Left ventricle myocardium superior (tissue), 1 donor: ENCODE measurements around the gene MSANTD1. TPM values are rescaled to one million over a fixed set of nuclear protein-coding genes. Genes with fewer than 3 reads are reported as not detected.
"Not testable (repeated sequence)": the region's sequence is repeated elsewhere in the genome, so short reads cannot be mapped to it uniquely, and the experiment has no call there.

Source experiments
- ATAC-seq: fragments of 200-7000 bp; cut with Tn5 transposase; one replicate; pipeline ENCODE4 v1.9.1; 2020; ENCODE audit warnings: mild to moderate bottlenecking, moderate library complexity
- DNase-seq: peaks from one replicate; pipeline ENCODE4 v3.0.0-alpha.2; 2020
- intact Hi-C: fragments of 100-400 bp; cut with micrococcal nuclease; formaldehyde crosslinking; loops from one replicate; pipeline ENCODE4 v1.11.0; 2022
- total RNA-seq: library from RNA; stranded (reverse); fragmentation: NEBNext Ultra II Directional; extraction: Animal tissue kit (Norgen Biotek cat#: 25700); gene quantifications from one replicate; pipeline ENCODE4 v1.2.1, GENCODE V29; 2021
- donor health status: DM: no; HTN: yes; CAD: no; lungs with severe emphysema.

Gene MSANTD1
- total RNA-seq, 1 donor from 2014 or later: 0.45 TPM

DNA sequence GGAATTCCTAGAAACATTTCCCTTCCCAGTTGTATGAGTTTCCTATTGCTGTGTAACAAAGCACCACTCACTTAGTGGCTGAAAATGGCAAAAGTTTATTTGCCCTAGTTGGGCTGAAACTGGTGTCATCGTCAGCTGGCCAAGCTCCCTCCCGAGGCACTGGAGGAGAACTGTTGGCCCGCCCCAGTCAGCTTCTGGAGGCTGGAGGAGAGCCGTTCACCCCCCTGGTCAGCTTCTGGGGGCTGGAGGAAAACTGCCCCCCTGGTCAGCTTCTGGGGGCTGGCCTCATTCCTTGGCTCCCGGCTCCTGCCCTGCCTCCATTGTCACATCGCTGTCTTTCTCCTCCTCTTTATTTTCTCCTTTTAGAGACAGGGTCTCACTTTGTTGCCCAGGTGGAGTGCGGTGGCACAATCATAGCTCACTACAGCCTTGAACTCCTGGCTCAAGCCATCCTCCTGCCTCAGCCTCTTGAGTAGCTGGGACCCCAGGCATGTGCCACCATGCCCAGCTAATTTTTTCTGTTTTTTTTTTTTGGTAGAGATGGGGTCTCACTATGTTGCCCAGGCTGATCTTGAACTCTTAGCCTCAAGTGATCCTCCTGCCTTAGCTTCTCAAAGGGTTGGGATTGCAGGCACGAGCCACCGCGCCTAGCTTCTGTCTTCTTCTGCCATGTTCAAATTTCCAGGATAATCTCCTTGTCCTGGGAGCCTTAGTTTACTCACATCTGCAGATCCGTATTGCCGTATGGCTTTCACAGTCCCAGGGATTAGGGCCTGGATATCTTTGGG is 47.1 kb downstream of the MSANTD1 start:
- ATAC-seq (no peak), DNase-seq (no peak)
- intact Hi-C loops: no loop called here

DNA sequence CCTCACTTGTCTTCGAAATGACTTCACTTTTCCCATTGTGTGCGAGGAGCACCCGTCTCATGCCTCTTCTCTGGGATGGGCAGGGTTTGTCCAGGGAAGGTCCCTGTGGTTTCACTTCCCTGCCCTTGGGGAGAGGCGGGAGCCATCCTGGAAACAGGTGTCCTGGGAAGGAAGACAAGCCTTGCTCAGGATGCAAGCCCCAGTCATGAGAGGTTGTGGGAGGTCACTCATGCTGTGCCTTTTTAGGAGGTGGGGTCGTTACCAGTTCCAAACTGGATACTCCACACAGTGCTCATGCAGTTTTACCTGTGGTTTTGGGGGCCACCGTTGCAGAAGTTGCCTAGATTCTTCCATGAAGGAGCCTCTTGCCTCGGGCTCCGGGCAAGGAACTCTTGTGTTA is 47.7 kb downstream of the MSANTD1 start:
- intact Hi-C loops: no loop called here
- ATAC-seq: no peak
- DNase-seq: no peak

DNA sequence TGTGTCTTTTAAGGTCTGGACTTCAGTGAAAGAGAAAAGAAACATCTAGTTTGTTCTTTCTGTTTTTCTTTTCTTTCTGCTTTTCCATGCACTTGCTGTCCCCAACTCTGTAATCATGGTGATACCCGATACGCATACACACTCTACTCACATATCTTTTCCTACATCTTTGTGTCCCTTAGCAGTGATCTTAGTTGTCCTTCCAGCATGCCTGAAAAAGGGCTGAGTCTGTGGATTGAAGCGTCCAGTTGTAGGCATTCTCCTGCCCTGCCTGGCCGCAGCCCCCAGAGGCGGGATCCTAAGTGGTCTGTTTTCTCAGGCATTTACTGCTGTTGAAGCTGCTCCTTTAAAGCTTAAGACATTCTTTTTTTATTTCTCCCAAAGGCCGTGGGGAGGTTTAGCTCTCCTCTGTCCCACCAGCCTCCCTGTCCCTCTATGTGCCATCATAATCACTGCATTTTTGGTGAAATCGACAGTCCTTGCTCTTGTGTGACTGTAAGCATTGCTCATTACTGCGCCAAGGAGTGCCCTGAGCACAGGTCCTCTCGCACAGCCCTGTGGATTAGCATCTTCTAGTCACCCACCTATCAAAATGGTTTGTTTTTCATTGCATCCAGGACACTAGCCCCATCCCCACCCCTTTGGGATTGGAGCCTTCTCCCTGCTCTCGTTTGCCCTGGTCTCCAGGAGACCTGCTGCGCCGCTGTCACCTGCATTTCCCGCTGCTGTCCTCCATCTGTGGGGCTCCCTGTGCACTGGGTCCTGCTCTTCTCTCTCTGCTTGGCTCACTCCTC is 48.3 kb downstream of the MSANTD1 start:
- intact Hi-C loops: no loop called here
- DNase-seq (no peak), ATAC-seq (no peak)

- DNase-seq: no peak
- no peak for ATAC-seq
- intact Hi-C loops: no loop called here
Observed at GRCh38 chr4:3299122-3299975, 50.4 kb downstream of the MSANTD1 start.

GRCh38 chr4:3299976-3300671 is 51.2 kb downstream of the MSANTD1 start:
- intact Hi-C loops: no loop called here
- DNase-seq (no peak), ATAC-seq (no peak)

DNA sequence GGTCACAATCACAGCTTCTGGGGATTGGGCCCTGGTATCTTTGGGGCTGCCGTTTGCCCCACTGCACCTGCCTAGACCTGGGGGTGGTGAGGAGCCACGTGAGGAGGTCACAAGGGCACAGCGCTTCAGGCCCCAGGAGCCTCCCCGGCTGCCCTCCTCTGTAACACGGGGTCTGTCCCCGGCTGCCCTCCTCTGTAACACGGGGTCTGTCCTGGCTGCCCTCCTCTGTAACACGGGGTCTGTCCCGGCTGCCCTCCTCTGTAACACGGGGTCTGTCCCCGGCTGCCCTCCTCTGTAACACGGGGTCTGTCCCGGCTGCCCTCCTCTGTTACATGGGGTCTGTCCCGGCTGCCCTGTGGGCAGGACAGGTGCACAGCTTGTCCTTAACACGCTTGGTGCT is 51.9 kb downstream of the MSANTD1 start:
- DNase-seq, intact Hi-C loops, ATAC-seq: not testable (repeated sequence)

- ATAC-seq: no peak
- intact Hi-C loops: no loop called here
- no peak for DNase-seq
Observed at GRCh38 chr4:3301450-3302172, 52.7 kb downstream of the MSANTD1 start.

GRCh38 chr4:3302173-3302785 is 53.3 kb downstream of the MSANTD1 start:
- DNase-seq: no peak
- intact Hi-C loops: no loop called here
- ATAC-seq: no peak

- ATAC-seq (no peak), DNase-seq (no peak)
- intact Hi-C loops: no loop called here
Observed at GRCh38 chr4:3302786-3303564, 54.0 kb downstream of the MSANTD1 start.

GRCh38 chr4:3303565-3303824 is 54.5 kb downstream of the MSANTD1 start:
- intact Hi-C loops: no loop called here
- no peak for ATAC-seq
- DNase-seq: no peak

GRCh38 chr4:3303923-3304710 is 55.2 kb downstream of the MSANTD1 start:
- DNase-seq (no peak), ATAC-seq (no peak)
- intact Hi-C loops: no loop called here

GRCh38 chr4:3304831-3305609 is 56.1 kb downstream of the MSANTD1 start:
- intact Hi-C loops: no loop called here
- ATAC-seq (peak; percentile 63), DNase-seq (no peak)

DNA sequence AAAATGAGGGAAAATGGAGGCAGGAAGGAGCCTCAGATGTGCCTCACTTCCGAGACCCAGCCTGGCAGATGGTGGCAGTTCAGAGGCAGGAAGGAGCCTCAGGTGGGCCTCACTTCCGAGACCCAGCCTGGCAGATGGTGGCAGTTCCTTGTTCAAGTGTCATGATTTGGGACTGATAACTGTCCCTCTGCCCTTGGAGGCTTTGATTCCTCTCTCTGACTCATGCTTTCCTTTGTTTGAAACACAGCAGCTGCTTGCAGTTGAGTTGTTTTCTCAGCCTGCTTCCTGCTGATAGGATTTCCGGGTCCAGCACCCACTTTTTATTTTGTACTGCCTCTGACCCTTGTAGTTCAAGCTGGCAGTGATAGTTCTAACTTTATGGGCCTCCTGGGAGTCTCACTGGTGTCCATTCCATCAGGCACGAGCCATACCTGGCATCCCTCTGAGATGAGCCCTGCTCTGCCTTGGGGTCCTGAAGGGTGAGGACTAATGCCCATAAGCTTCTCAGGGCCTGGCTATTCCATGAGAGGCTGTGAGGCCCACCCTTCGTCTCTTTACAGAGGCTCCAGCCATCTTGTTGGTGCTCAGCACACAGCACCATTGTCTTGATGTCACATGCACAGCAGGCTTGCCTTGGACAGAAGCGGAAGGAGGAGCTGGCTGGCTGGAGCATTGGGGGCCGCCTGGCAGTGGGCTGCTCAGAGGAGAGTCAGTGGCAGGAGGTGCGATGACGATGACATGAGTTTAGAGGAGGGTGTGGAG is 56.8 kb downstream of the MSANTD1 start:
- peak; percentile 8 for ATAC-seq
- no peak for DNase-seq
- intact Hi-C loops: no loop called here
